PC-9 (cell line): Measurements from ENCODE around the gene HAPLN2.

ENCODE experiments used
- EZH2 ChIP-seq: fragments of 200-600 bp; sonication (generic); IDR thresholded peaks from 2 replicates; pipeline ENCODE4 v1.8.0; 2017; ENCODE audit warnings: antibody characterized with exemption, low read depth
- TF ChIP-seq, protein P1 (sequence below): fragments of 200-600 bp; sonication (generic); conservative IDR thresholded peaks from 2 replicates; pipeline ENCODE4 v1.6.1; 2017; ENCODE audit warnings: mixed run types, antibody characterized with exemption, mild to moderate bottlenecking, moderate library complexity

GRCh38 chr1:156615946-156616345, 3.3 kb upstream of the HAPLN2 start:
- TF ChIP-seq, protein P1, sequence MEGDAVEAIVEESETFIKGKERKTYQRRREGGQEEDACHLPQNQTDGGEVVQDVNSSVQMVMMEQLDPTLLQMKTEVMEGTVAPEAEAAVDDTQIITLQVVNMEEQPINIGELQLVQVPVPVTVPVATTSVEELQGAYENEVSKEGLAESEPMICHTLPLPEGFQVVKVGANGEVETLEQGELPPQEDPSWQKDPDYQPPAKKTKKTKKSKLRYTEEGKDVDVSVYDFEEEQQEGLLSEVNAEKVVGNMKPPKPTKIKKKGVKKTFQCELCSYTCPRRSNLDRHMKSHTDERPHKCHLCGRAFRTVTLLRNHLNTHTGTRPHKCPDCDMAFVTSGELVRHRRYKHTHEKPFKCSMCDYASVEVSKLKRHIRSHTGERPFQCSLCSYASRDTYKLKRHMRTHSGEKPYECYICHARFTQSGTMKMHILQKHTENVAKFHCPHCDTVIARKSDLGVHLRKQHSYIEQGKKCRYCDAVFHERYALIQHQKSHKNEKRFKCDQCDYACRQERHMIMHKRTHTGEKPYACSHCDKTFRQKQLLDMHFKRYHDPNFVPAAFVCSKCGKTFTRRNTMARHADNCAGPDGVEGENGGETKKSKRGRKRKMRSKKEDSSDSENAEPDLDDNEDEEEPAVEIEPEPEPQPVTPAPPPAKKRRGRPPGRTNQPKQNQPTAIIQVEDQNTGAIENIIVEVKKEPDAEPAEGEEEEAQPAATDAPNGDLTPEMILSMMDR = no peak
- TF ChIP-seq EZH2 = no peak
